Calu3 (cell line): Measurements from ENCODE around the gene OSTN. TPM values are rescaled to one million over a fixed set of nuclear protein-coding genes. Genes with fewer than 3 reads are reported as not detected.

Experiments used
- BruUV-seq: library from RNA; stranded (reverse); fragments of 400-500 nt; replicated peaks from 2 replicates; lab custom pipeline; 2021; lab: Mats Ljungman, UMichigan
- CTCF ChIA-PET: fragments of 300-600 bp; sonication (Branson Sonifier 250); formaldehyde crosslinking; loops from one replicate; lab custom pipeline; 2022; ENCODE audit warnings: antibody characterized with exemption; lab: Charles Lee
- DNase-seq: peaks from one replicate; pipeline ENCODE4 v3.0.0; 2022
- H3K27ac Mint-ChIP-seq: one replicate; pipeline ENCODE4 v1.8.0; 2022; ENCODE audit warnings: mixed read lengths; ENCODE audit not compliant: unreplicated experiment
- H3K27me3 Mint-ChIP-seq: one replicate; pipeline ENCODE4 v1.8.0; 2022; ENCODE audit warnings: mixed read lengths; ENCODE audit not compliant: unreplicated experiment
- H3K36me3 Mint-ChIP-seq: one replicate; pipeline ENCODE4 v1.8.0; 2022; ENCODE audit warnings: mild to moderate bottlenecking, moderate library complexity, mixed read lengths; ENCODE audit not compliant: insufficient read depth, unreplicated experiment
- H3K4me1 Mint-ChIP-seq: one replicate; pipeline ENCODE4 v1.8.0; 2022; ENCODE audit warnings: mild to moderate bottlenecking, low read depth, mixed read lengths; ENCODE audit not compliant: unreplicated experiment
- H3K4me3 Mint-ChIP-seq: one replicate; pipeline ENCODE4 v1.8.0; 2022; ENCODE audit warnings: mild to moderate bottlenecking, low read depth, moderate library complexity, mixed read lengths; ENCODE audit not compliant: unreplicated experiment
- H3K9me3 Mint-ChIP-seq: one replicate; pipeline ENCODE4 v1.8.0; 2022; ENCODE audit warnings: low read depth, mixed read lengths; ENCODE audit not compliant: unreplicated experiment
- intact Hi-C: fragments of 100-400 bp; cut with micrococcal nuclease; formaldehyde crosslinking; loops from one replicate; pipeline ENCODE4 v1.10.0; 2022; ENCODE audit not compliant: unreplicated experiment
- total RNA-seq: library from RNA; stranded (reverse); gene quantifications from 2 replicates; pipeline ENCODE4 v1.2.3, GENCODE V29; 2022
- TF ChIP-seq, protein P1 (sequence below): fragments of 200-600 bp; IDR thresholded peaks from one replicate; pipeline ENCODE4 v1.8.0; 2022; ENCODE audit warnings: antibody characterized with exemption; ENCODE audit not compliant: unreplicated experiment

The OSTN gene
- total RNA-seq, 1 experiment from 2014 or later: not detected

DNA sequence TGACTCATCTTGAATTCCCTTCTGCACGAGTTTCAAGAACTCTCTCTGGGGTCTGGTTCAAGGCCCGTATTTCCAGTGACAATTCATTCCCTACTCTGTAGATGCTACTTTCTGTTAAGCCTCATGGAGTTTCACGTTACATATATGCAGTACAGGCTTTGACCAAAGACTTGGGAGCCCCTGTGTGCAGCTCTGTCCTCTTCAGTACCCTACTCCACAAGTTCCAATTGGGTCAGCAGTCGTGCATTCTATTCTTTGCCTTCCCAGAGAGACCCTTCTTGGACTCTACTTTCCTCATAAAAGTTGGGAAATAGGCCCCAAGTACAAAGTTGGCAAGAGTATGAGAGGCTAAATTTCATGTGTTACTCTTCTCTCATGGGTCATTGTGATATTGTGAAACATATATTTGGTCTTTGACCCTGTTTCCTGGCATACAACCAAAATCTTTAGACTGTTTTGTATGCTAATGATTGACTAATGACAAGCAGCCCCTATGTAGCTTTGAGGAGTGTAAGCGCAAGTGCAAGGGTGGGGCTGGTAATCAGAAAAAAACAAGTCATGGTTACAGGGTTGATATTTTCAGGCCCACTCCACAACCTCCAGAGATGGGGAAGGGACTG lies 115.2 kb downstream of the OSTN start:
- BruUV-seq: no TSS peak
- H3K27me3 Mint-ChIP-seq: no peaks in the 10 kb centered on the region
- TF ChIP-seq, protein P1, sequence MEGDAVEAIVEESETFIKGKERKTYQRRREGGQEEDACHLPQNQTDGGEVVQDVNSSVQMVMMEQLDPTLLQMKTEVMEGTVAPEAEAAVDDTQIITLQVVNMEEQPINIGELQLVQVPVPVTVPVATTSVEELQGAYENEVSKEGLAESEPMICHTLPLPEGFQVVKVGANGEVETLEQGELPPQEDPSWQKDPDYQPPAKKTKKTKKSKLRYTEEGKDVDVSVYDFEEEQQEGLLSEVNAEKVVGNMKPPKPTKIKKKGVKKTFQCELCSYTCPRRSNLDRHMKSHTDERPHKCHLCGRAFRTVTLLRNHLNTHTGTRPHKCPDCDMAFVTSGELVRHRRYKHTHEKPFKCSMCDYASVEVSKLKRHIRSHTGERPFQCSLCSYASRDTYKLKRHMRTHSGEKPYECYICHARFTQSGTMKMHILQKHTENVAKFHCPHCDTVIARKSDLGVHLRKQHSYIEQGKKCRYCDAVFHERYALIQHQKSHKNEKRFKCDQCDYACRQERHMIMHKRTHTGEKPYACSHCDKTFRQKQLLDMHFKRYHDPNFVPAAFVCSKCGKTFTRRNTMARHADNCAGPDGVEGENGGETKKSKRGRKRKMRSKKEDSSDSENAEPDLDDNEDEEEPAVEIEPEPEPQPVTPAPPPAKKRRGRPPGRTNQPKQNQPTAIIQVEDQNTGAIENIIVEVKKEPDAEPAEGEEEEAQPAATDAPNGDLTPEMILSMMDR: no peak
- peaks cover 7% of the 10 kb centered on the region for H3K4me1 Mint-ChIP-seq
- H3K9me3 Mint-ChIP-seq: no peaks in the 10 kb centered on the region
- no peak overlapping the region for H3K27ac Mint-ChIP-seq
- no peak for DNase-seq
- H3K36me3 Mint-ChIP-seq: no peaks in the 10 kb centered on the region
- no peak overlapping the region for H3K4me3 Mint-ChIP-seq
- intact Hi-C loops: no loop called here
- CTCF ChIA-PET: no interaction called here

Other genes with a start within 250 kb of the OSTN start
- 124 and 134 TPM in 2 replicates for gene CCDC50, start 130.2 kb downstream of the OSTN start, total RNA-seq
- 1.5 and 1.6 TPM in 2 replicates for gene UTS2B, start 131.3 kb downstream of the OSTN start, total RNA-seq